Measurements from ENCODE around the gene GJC2.

DNA sequence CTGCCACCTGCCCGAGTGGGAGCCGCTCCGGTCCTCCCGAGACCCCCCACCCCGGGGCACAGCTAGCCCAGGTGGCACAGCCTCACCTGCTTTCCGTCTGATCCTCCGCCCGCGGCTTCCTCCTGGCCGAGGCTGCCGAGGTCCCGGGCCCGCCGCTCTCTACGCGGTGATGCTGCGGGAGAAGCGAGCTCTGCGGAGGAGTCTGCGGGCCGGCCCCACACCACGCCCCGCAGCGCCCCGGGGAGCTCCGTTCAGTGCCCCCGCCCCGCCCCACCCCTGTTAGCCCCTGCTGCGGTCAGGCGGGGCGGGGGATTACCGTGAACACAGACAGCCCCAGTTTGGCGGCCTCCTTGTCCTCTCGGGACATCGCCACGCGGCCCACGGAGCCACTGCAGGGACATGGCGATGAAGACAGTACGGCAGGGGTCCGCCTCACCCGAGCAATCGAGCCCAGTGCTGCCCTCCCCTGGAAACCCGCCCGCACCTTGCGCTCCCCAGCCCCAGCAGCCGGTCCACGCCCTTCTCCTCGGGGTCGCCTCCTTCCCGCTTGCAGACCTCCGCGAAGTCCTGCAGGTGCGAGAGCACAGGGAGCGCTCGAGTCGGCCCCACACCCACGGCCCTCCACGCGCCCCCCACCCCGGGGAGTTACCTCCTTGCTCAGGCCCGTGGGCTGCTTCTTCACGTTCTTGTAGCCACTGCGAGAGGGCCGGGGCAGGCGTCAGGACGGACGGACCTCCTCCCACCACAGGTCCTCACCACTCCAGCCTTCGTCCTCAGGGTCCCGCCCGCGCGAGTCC, 47.5 kb upstream of the GJC2 start:
- TF ChIP-seq POLR2A (IDR thresholded peaks at IDR 0.05) = no peak
- TF ChIP-seq, protein P1, sequence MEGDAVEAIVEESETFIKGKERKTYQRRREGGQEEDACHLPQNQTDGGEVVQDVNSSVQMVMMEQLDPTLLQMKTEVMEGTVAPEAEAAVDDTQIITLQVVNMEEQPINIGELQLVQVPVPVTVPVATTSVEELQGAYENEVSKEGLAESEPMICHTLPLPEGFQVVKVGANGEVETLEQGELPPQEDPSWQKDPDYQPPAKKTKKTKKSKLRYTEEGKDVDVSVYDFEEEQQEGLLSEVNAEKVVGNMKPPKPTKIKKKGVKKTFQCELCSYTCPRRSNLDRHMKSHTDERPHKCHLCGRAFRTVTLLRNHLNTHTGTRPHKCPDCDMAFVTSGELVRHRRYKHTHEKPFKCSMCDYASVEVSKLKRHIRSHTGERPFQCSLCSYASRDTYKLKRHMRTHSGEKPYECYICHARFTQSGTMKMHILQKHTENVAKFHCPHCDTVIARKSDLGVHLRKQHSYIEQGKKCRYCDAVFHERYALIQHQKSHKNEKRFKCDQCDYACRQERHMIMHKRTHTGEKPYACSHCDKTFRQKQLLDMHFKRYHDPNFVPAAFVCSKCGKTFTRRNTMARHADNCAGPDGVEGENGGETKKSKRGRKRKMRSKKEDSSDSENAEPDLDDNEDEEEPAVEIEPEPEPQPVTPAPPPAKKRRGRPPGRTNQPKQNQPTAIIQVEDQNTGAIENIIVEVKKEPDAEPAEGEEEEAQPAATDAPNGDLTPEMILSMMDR (IDR thresholded peaks at IDR 0.05) = no peak
- no peak for TF ChIP-seq POLR2AphosphoS5 (IDR thresholded peaks at IDR 0.05)
- no peak for TF ChIP-seq EP300 (IDR thresholded peaks at IDR 0.05)

Measured in gastroesophageal sphincter (tissue), 3 donors.